ENCODE data around the gene SEC61B. TPM values are rescaled to one million over a fixed set of nuclear protein-coding genes. Genes with fewer than 3 reads are reported as not detected.
"Not testable (repeated sequence)": the region's sequence is repeated elsewhere in the genome, so short reads cannot be mapped to it uniquely, and the experiment has no call there.

SEC61B gene
- total RNA-seq, 1 experiment from 2014 or later = 101 TPM

GRCh38 chr9:99235069-99235468 lies 13.0 kb downstream of the SEC61B start:
- Mint-ChIP-seq H3K27ac (ENCODE audit: unreplicated experiment) (no peak overlapping the region), H3K4me3 (ENCODE audit: low read depth, unreplicated experiment) (no peak overlapping the region), H3K27me3 (ENCODE audit: unreplicated experiment) (no peaks in the 10 kb centered on the region), H3K9me3 (ENCODE audit: low read depth, unreplicated experiment) (no peaks in the 10 kb centered on the region), H3K4me1 (ENCODE audit: low read depth, unreplicated experiment) (no peaks in the 10 kb centered on the region), H3K36me3 (ENCODE audit: insufficient read depth, unreplicated experiment) (peaks cover 12% of the 10 kb centered on the region)
- CTCF ChIA-PET = no interaction called here
- BruUV-seq (replicated peaks) = no TSS peak
- DNase-seq = no peak
- TF ChIP-seq CTCF (IDR thresholded peaks at IDR 0.05; ENCODE audit: unreplicated experiment) = no peak
- intact Hi-C loops (cut with micrococcal nuclease; ENCODE audit: unreplicated experiment) = no loop called here

GRCh38 chr9:99235926-99236634 lies 14.0 kb downstream of the SEC61B start:
- no peaks in the 10 kb centered on the region for H3K9me3 Mint-ChIP-seq (ENCODE audit: low read depth, unreplicated experiment)
- CTCF ChIA-PET = no interaction called here
- H3K36me3 Mint-ChIP-seq (ENCODE audit: insufficient read depth, unreplicated experiment) = peaks cover 6% of the 10 kb centered on the region
- TF ChIP-seq CTCF (IDR thresholded peaks at IDR 0.05; ENCODE audit: unreplicated experiment) = no peak
- no peak overlapping the region for H3K27ac Mint-ChIP-seq (ENCODE audit: unreplicated experiment)
- no peaks in the 10 kb centered on the region for H3K27me3 Mint-ChIP-seq (ENCODE audit: unreplicated experiment)
- H3K4me3 Mint-ChIP-seq (ENCODE audit: low read depth, unreplicated experiment) = no peak overlapping the region
- no peaks in the 10 kb centered on the region for H3K4me1 Mint-ChIP-seq (ENCODE audit: low read depth, unreplicated experiment)
- no peak for DNase-seq
- intact Hi-C loops (cut with micrococcal nuclease; ENCODE audit: unreplicated experiment) = no loop called here
- BruUV-seq (replicated peaks) = no TSS peak

- intact Hi-C loops (cut with micrococcal nuclease; ENCODE audit: unreplicated experiment) = no loop called here
- Mint-ChIP-seq H3K36me3 (ENCODE audit: insufficient read depth, unreplicated experiment) (no peaks in the 10 kb centered on the region), H3K9me3 (ENCODE audit: low read depth, unreplicated experiment) (no peaks in the 10 kb centered on the region), H3K27me3 (ENCODE audit: unreplicated experiment) (no peaks in the 10 kb centered on the region), H3K4me3 (ENCODE audit: low read depth, unreplicated experiment) (no peak overlapping the region), H3K4me1 (ENCODE audit: low read depth, unreplicated experiment) (no peaks in the 10 kb centered on the region), H3K27ac (ENCODE audit: unreplicated experiment) (no peak overlapping the region)
- no peak for TF ChIP-seq CTCF (IDR thresholded peaks at IDR 0.05; ENCODE audit: unreplicated experiment)
- DNase-seq = no peak
- CTCF ChIA-PET = no interaction called here
- BruUV-seq (replicated peaks) = no TSS peak
These were observed 15.3 kb downstream of the SEC61B start for GRCh38 chr9:99237356-99237755.

- intact Hi-C loops (cut with micrococcal nuclease; ENCODE audit: unreplicated experiment); H3K27me3 Mint-ChIP-seq (ENCODE audit: unreplicated experiment); H3K36me3 Mint-ChIP-seq (ENCODE audit: insufficient read depth, unreplicated experiment); CTCF ChIA-PET; H3K27ac Mint-ChIP-seq (ENCODE audit: unreplicated experiment); H3K4me3 Mint-ChIP-seq (ENCODE audit: low read depth, unreplicated experiment); H3K9me3 Mint-ChIP-seq (ENCODE audit: low read depth, unreplicated experiment); H3K4me1 Mint-ChIP-seq (ENCODE audit: low read depth, unreplicated experiment); BruUV-seq (replicated peaks); DNase-seq: not testable (repeated sequence)
These were observed 15.8 kb downstream of the SEC61B start for GRCh38 chr9:99237849-99238248.

- CTCF ChIA-PET = no interaction called here
- no peak overlapping the region for H3K4me3 Mint-ChIP-seq (ENCODE audit: low read depth, unreplicated experiment)
- no peak for DNase-seq
- no TSS peak for BruUV-seq (replicated peaks)
- H3K36me3 Mint-ChIP-seq (ENCODE audit: insufficient read depth, unreplicated experiment) = no peaks in the 10 kb centered on the region
- no peaks in the 10 kb centered on the region for H3K9me3 Mint-ChIP-seq (ENCODE audit: low read depth, unreplicated experiment)
- no peaks in the 10 kb centered on the region for H3K27me3 Mint-ChIP-seq (ENCODE audit: unreplicated experiment)
- TF ChIP-seq CTCF (IDR thresholded peaks at IDR 0.05; ENCODE audit: unreplicated experiment) = no peak
- H3K4me1 Mint-ChIP-seq (ENCODE audit: low read depth, unreplicated experiment) = no peaks in the 10 kb centered on the region
- intact Hi-C loops (cut with micrococcal nuclease; ENCODE audit: unreplicated experiment) = no loop called here
- H3K27ac Mint-ChIP-seq (ENCODE audit: unreplicated experiment) = no peak overlapping the region
These were observed 16.2 kb downstream of the SEC61B start for GRCh38 chr9:99238331-99238730.

Data from Calu3 (cell line).